HEK293 (cell line): Measurements from ENCODE around the gene CAGE1.

ENCODE experiments used
- CTCF ChIA-PET: fragments of 350-600 bp; formaldehyde crosslinking; extraction: SDS; loops from one replicate; lab custom pipeline; 2021; ENCODE audit warnings: antibody characterized with exemption; lab: Yijun Ruan, JAX
- POLR2A ChIA-PET: fragments of 300-600 bp; formaldehyde crosslinking; extraction: SDS; loops from one replicate; lab custom pipeline; 2020; ENCODE audit warnings: antibody characterized with exemption, inconsistent platforms; lab: Yijun Ruan, JAX
- H3K27ac ChIP-seq: fragments of 200-500 bp; sonication (Bioruptor generic); 2 replicates; pipeline ENCODE4 v1.5.1; 2014; ENCODE audit warnings: low read depth, low read length, control low read depth, inconsistent platforms; ENCODE audit errors: extremely low read depth
- H3K36me3 ChIP-seq, 2 experiments: fragments of 200-500 bp in 1 of 2; sonication (Bioruptor generic) in 1 of 2; 1 replicate in 1 of 2; 2 replicates in 1 of 2; pipeline ENCODE4 v1.5.1; 2014 to 2017; ENCODE audit warnings: inconsistent platforms in 2 of 2, low read length in 2 of 2; ENCODE audit not compliant: control insufficient read depth in 2 of 2, insufficient read depth in 1 of 2
- H3K4me1 ChIP-seq: fragments of 200-500 bp; sonication (Bioruptor generic); 2 replicates; pipeline ENCODE4 v1.5.1; 2014; ENCODE audit warnings: mild to moderate bottlenecking, low read length, inconsistent platforms; ENCODE audit not compliant: control insufficient read depth, insufficient read depth
- H3K4me3 ChIP-seq: 2 replicates; pipeline ENCODE4 v1.5.1; 2011; ENCODE audit warnings: low read depth, mild to moderate bottlenecking, control low read depth, low read length, moderate library complexity
- H3K9me3 ChIP-seq: fragments of 200-500 bp; sonication (Bioruptor generic); 2 replicates; pipeline ENCODE4 v1.5.1; 2014; ENCODE audit warnings: low read depth, low read length, inconsistent platforms; ENCODE audit not compliant: control insufficient read depth, insufficient read depth
- CTCF ChIP-seq: fragments of 450-650 bp; formaldehyde crosslinking; IDR thresholded peaks from 2 replicates; pipeline ENCODE4 v1.5.1; 2016; ENCODE audit warnings: missing biosample characterization, missing genetic modification characterization
- HIC1 ChIP-seq: fragments of 450-650 bp; formaldehyde crosslinking; IDR thresholded peaks from 2 replicates; pipeline ENCODE4 v1.5.1; 2016; ENCODE audit warnings: missing biosample characterization, missing genetic modification characterization
- KLF1 ChIP-seq: fragments of 450-650 bp; formaldehyde crosslinking; IDR thresholded peaks from 2 replicates; pipeline ENCODE4 v1.5.1; 2016; ENCODE audit warnings: missing biosample characterization, missing genetic modification characterization
- KLF10 ChIP-seq: fragments of 450-650 bp; IDR thresholded peaks from 2 replicates; pipeline ENCODE4 v1.5.1; 2018; ENCODE audit warnings: missing biosample characterization, mild to moderate bottlenecking, missing genetic modification characterization
- OVOL3 ChIP-seq: fragments of 450-650 bp; formaldehyde crosslinking; IDR thresholded peaks from 2 replicates; pipeline ENCODE4 v1.5.1; 2016; ENCODE audit warnings: missing biosample characterization, missing genetic modification characterization
- PBX3 ChIP-seq: sonication (generic); formaldehyde crosslinking; IDR thresholded peaks from 2 replicates; pipeline ENCODE4 v1.8.1; 2022; ENCODE audit warnings: mild to moderate bottlenecking, moderate library complexity, missing genetic modification reagents
- ZEB2 ChIP-seq: fragments of 450-650 bp; formaldehyde crosslinking; IDR thresholded peaks from 2 replicates; pipeline ENCODE4 v1.5.1; 2016; ENCODE audit warnings: missing biosample characterization, missing genetic modification characterization
- ZNF366 ChIP-seq: fragments of 450-650 bp; formaldehyde crosslinking; conservative IDR thresholded peaks from 2 replicates; pipeline ENCODE4 v1.5.1; 2016; ENCODE audit warnings: missing biosample characterization, missing genetic modification characterization
- ZNF37A ChIP-seq: fragments of 450-650 bp; IDR thresholded peaks from 2 replicates; pipeline ENCODE4 v1.5.1; 2018; ENCODE audit warnings: missing biosample characterization, missing genetic modification characterization
- ZNF514 ChIP-seq: fragments of 450-650 bp; formaldehyde crosslinking; IDR thresholded peaks from 2 replicates; pipeline ENCODE4 v1.5.1; 2016; ENCODE audit warnings: missing biosample characterization, missing genetic modification characterization
- ZNF701 ChIP-seq: fragments of 450-650 bp; formaldehyde crosslinking; IDR thresholded peaks from 2 replicates; pipeline ENCODE4 v1.5.1; 2016; ENCODE audit warnings: missing biosample characterization, missing genetic modification characterization

The CAGE1 gene

GRCh38 chr6:7438011-7438410 lies 48.5 kb upstream of the CAGE1 start:
- H3K36me3 ChIP-seq = no peaks in the 10 kb centered on the region
- no peaks in the 10 kb centered on the region for H3K9me3 ChIP-seq
- H3K4me1 ChIP-seq = no peaks in the 10 kb centered on the region
- POLR2A ChIA-PET = no interaction called here
- TF ChIP-seq ZNF366 (tag by site-specific recombination) (no peak), KLF10 (tag by site-specific recombination) (no peak)
- CTCF ChIA-PET = no interaction called here
- no peak overlapping the region for H3K27ac ChIP-seq
- H3K4me3 ChIP-seq = no peak overlapping the region

GRCh38 chr6:7434672-7435071 lies 45.1 kb upstream of the CAGE1 start:
- no peaks in the 10 kb centered on the region for H3K36me3 ChIP-seq
- ChIA-PET POLR2A (no interaction called here), CTCF (no interaction called here)
- H3K9me3 ChIP-seq = no peaks in the 10 kb centered on the region
- TF ChIP-seq HIC1 (tag by site-specific recombination) (no peak), KLF1 (tag by site-specific recombination) (peak; percentile 27)
- TF ChIP-seq, all 188 proteins: peak for 1
- H3K4me3 ChIP-seq = no peak overlapping the region
- no peaks in the 10 kb centered on the region for H3K4me1 ChIP-seq
- H3K27ac ChIP-seq = no peak overlapping the region

- H3K36me3 ChIP-seq = no peaks in the 10 kb centered on the region
- no peak for TF ChIP-seq ZEB2 (tag by site-specific recombination)
- TF ChIP-seq PBX3 = no peak
- TF ChIP-seq ZNF701 (tag by site-specific recombination) = no peak
- no peak for TF ChIP-seq OVOL3 (tag by site-specific recombination)
- no peaks in the 10 kb centered on the region for H3K9me3 ChIP-seq
- POLR2A ChIA-PET = interaction anchor here (0.6 kb wide), 1 partner anchor 8 kb away, joined by 7 read pairs; no protein-coding TSS in a partner anchor
- H3K4me3 ChIP-seq = no peak overlapping the region
- H3K27ac ChIP-seq = no peak overlapping the region
- CTCF ChIA-PET = no interaction called here
- no peaks in the 10 kb centered on the region for H3K4me1 ChIP-seq
Measured at GRCh38 chr6:7433121-7433617, 43.6 kb upstream of the CAGE1 start.

GRCh38 chr6:7432391-7433120 lies 43.0 kb upstream of the CAGE1 start:
- H3K9me3 ChIP-seq = no peaks in the 10 kb centered on the region
- no peaks in the 10 kb centered on the region for H3K36me3 ChIP-seq
- ChIA-PET POLR2A (interaction anchor here (1.5 kb wide), 1 partner anchor 108 kb away, joined by 3 read pairs; the partner anchor contains the start of gene DSP), CTCF (no interaction called here)
- no peak overlapping the region for H3K4me3 ChIP-seq
- H3K27ac ChIP-seq = no peak overlapping the region
- no peaks in the 10 kb centered on the region for H3K4me1 ChIP-seq
- TF ChIP-seq ZNF514 (tag by site-specific recombination) = no peak
- no peak for TF ChIP-seq CTCF (tag by site-specific recombination)
- TF ChIP-seq KLF1 (tag by site-specific recombination) = 0 out of 2 replicates have a peak, but pooled peaks have one; percentile 34
- TF ChIP-seq ZNF37A (tag by site-specific recombination) = no peak
- TF ChIP-seq, all 188 proteins: peak for 1
